Activated CD4-positive, CD25-positive, alpha-beta regulatory T cell treated with anti-CD3 and anti-CD28 coated beads, Interleukin-2, amount 50 U/mL, for 72 hours (primary cell): ENCODE measurements around the gene PM20D1.
"Not testable (repeated sequence)": the region's sequence is repeated elsewhere in the genome, so short reads cannot be mapped to it uniquely, and the experiment has no call there.

Source experiments
- DNase-seq: peaks from one replicate; pipeline ENCODE4 v3.0.0; 2021

PM20D1 gene

GRCh38 chr1:205840146-205840923 lies 9.6 kb downstream of the PM20D1 start:
- DNase-seq: no peak

- no peak for DNase-seq
Observed at GRCh38 chr1:205837382-205837970, 12.5 kb downstream of the PM20D1 start.

- DNase-seq: no peak
Observed at GRCh38 chr1:205834751-205835150, 15.2 kb downstream of the PM20D1 start.

- DNase-seq: no peak
Observed at GRCh38 chr1:205832326-205832751, 17.6 kb downstream of the PM20D1 start.

GRCh38 chr1:205827623-205828022 lies 22.3 kb downstream of the PM20D1 start:
- no peak for DNase-seq

- no peak for DNase-seq
Observed at GRCh38 chr1:205826995-205827394, 22.9 kb downstream of the PM20D1 start.

- no peak for DNase-seq
Observed at GRCh38 chr1:205826016-205826806, 23.7 kb downstream of the PM20D1 start.

GRCh38 chr1:205824180-205824579 lies 25.8 kb downstream of the PM20D1 start:
- DNase-seq: no peak

- not testable (repeated sequence) for DNase-seq
Observed at GRCh38 chr1:205823260-205823659, 26.7 kb downstream of the PM20D1 start.

GRCh38 chr1:205822397-205822796 lies 27.5 kb downstream of the PM20D1 start:
- no peak for DNase-seq

GRCh38 chr1:205817988-205818387 lies 31.9 kb downstream of the PM20D1 start:
- DNase-seq: no peak

GRCh38 chr1:205817364-205817763 lies 32.6 kb downstream of the PM20D1 start:
- DNase-seq: no peak

GRCh38 chr1:205813755-205814058 lies 36.2 kb downstream of the PM20D1 start:
- DNase-seq: peak; percentile 43

GRCh38 chr1:205812878-205813754 lies 36.8 kb downstream of the PM20D1 start, which contains the start of gene SLC41A1:
Gene SLC41A1, minus strand, starts transcription at chr1:205813198. Its CDS starts 2,757 bp downstream, at chr1:205810441.
- peak; percentile 83 for DNase-seq

- DNase-seq: peak; percentile 40
Observed at GRCh38 chr1:205812271-205812877, 37.6 kb downstream of the PM20D1 start.

- no peak for DNase-seq
Observed at GRCh38 chr1:205811660-205812059, 38.3 kb downstream of the PM20D1 start.

GRCh38 chr1:205810448-205811157 lies 39.3 kb downstream of the PM20D1 start:
- DNase-seq: no peak

- no peak for DNase-seq
Observed at GRCh38 chr1:205809942-205810345, 40.0 kb downstream of the PM20D1 start.

- DNase-seq: no peak
Observed at GRCh38 chr1:205809469-205809868, 40.5 kb downstream of the PM20D1 start.

- peak; percentile 43 for DNase-seq
Observed at GRCh38 chr1:205805082-205805711, 44.7 kb downstream of the PM20D1 start.

- no peak for DNase-seq
Observed at GRCh38 chr1:205804605-205805004, 45.3 kb downstream of the PM20D1 start.
